Thyroid gland (tissue), 4 donors: ENCODE results near the gene PDHX. TPM values are rescaled to one million over a fixed set of nuclear protein-coding genes. Genes with fewer than 3 reads are reported as not detected.

Experiments
- DNase-seq, 2 donors: peaks; one replicate each; pipeline ENCODE4 v3.0.0-alpha.2; 2019
- H3K27ac ChIP-seq, 3 donors: fragments of 200-600 bp; sonication (generic); 1 replicate in 2 of 3; 2 replicates in 1 of 3; pipeline ENCODE4 v1.5.1; 2016 to 2019; ENCODE audit warnings: mild to moderate bottlenecking in 1 of 3, moderate library complexity in 1 of 3
- H3K27me3 ChIP-seq: fragments of 200-600 bp; sonication (generic); one replicate; pipeline ENCODE4 v1.5.1; 2019
- H3K36me3 ChIP-seq, 2 donors: fragments of 200-600 bp; sonication (generic); one replicate each; pipeline ENCODE4 v1.5.1; 2016 to 2019
- H3K4me1 ChIP-seq, 2 donors: fragments of 200-600 bp; sonication (generic); one replicate each; pipeline ENCODE4 v1.5.1; 2017 to 2019
- H3K4me3 ChIP-seq, 3 donors: fragments of 200-600 bp; sonication (generic); replicated peaks in 1 of 3; 1 replicate in 2 of 3; 2 replicates in 1 of 3; pipeline ENCODE4 v1.5.1; 2016; ENCODE audit warnings: mild to moderate bottlenecking in 1 of 3
- H3K9me3 ChIP-seq: fragments of 200-600 bp; sonication (generic); one replicate; pipeline ENCODE4 v1.5.1; 2017
- CTCF ChIP-seq, 6 experiments: fragments of 200-600 bp in 3 of 6; fragments of 450-650 bp in 3 of 6; sonication (generic) in 3 of 6; IDR thresholded peaks; one replicate each; pipeline ENCODE4 v1.5.1; 2016 to 2019; ENCODE audit warnings: antibody characterized with exemption in 6 of 6, mild to moderate bottlenecking in 2 of 6, inconsistent platforms in 1 of 6, moderate library complexity in 1 of 6
- POLR2A ChIP-seq, 2 donors: fragments of 450-650 bp; IDR thresholded peaks; one replicate each; pipeline ENCODE4 v1.6.1; 2017; ENCODE audit warnings: antibody characterized with exemption in 2 of 2, mild to moderate bottlenecking in 2 of 2, moderate library complexity in 1 of 2
- WGBS, 2 donors: methylation state at CpG; one replicate each; pipeline ENCODE4 v1.1.5; 2017; 5-methylcytosine and 5-hydroxymethylcytosine counted together
- intact Hi-C: fragments of 100-400 bp; cut with DNase I; formaldehyde crosslinking; loops from one replicate; pipeline ENCODE4 v1.15.1; 2023
- total RNA-seq, 4 donors: library from RNA; depleted of rRNA; stranded (reverse); fragments of >200 nt; gene quantifications; one replicate each; pipeline ENCODE4 v1.2.3, GENCODE V29; 2016

Gene PDHX
- total RNA-seq, 4 donors from 2014 or later: 30.8 to 35.2 (median 31.2) TPM

- no peak for TF ChIP-seq POLR2A (IDR thresholded peaks at IDR 0.05)
- TF ChIP-seq CTCF (IDR thresholded peaks at IDR 0.05): no peak
- H3K4me1 ChIP-seq: peaks cover 0 to 9% of the 10 kb centered on the region in 2 donors
- intact Hi-C loops: no loop called here
- H3K27ac ChIP-seq: no peak overlapping the region
- H3K36me3 ChIP-seq: no peaks in the 10 kb centered on the region
- no peak overlapping the region for H3K4me3 ChIP-seq
- 94 to 95% methylated on average over 3 of the region's 3 CpGs for WGBS, 2 donors
- DNase-seq: no peak
- H3K27me3 ChIP-seq: no peaks in the 10 kb centered on the region
- H3K9me3 ChIP-seq: no peaks in the 10 kb centered on the region
Observed at GRCh38 chr11:34877375-34877975, 38.9 kb upstream of the PDHX start.

GRCh38 chr11:34881900-34882299 is 34.5 kb upstream of the PDHX start:
- Histone ChIP-seq H3K27ac (no peak overlapping the region), H3K27me3 (no peaks in the 10 kb centered on the region), H3K36me3 (no peaks in the 10 kb centered on the region), H3K4me1 (no peaks in the 10 kb centered on the region), H3K9me3 (no peaks in the 10 kb centered on the region), H3K4me3 (no peak overlapping the region)
- no peak for DNase-seq
- intact Hi-C loops: no loop called here
- no peak for TF ChIP-seq POLR2A (IDR thresholded peaks at IDR 0.05)
- no peak for TF ChIP-seq CTCF (IDR thresholded peaks at IDR 0.05)
- WGBS, 2 donors: 97 to 98% methylated on average over 3 of the region's 3 CpGs

GRCh38 chr11:34886609-34887008 is 29.8 kb upstream of the PDHX start:
- TF ChIP-seq CTCF (IDR thresholded peaks at IDR 0.05) (no peak), POLR2A (IDR thresholded peaks at IDR 0.05) (no peak)
- H3K4me3 ChIP-seq: no peak overlapping the region
- H3K4me1 ChIP-seq: no peaks in the 10 kb centered on the region
- H3K27me3 ChIP-seq: no peaks in the 10 kb centered on the region
- DNase-seq: no peak
- no peaks in the 10 kb centered on the region for H3K36me3 ChIP-seq
- 96% methylated on average over 2 of the region's 2 CpGs for WGBS, 2 donors
- intact Hi-C loops: loop anchor here (5.0 kb wide), 1 partner anchor 304 kb away; no protein-coding TSS in a partner anchor
- H3K27ac ChIP-seq: no peak overlapping the region
- no peaks in the 10 kb centered on the region for H3K9me3 ChIP-seq

GRCh38 chr11:34887260-34887659 is 29.2 kb upstream of the PDHX start:
- Histone ChIP-seq H3K4me1 (no peaks in the 10 kb centered on the region), H3K27ac (no peak overlapping the region), H3K36me3 (no peaks in the 10 kb centered on the region), H3K4me3 (no peak overlapping the region), H3K9me3 (no peaks in the 10 kb centered on the region), H3K27me3 (no peaks in the 10 kb centered on the region)
- no peak for DNase-seq
- intact Hi-C loops: loop anchor here (5.0 kb wide), 1 partner anchor 305 kb away; no protein-coding TSS in a partner anchor
- TF ChIP-seq POLR2A (IDR thresholded peaks at IDR 0.05) (no peak), CTCF (IDR thresholded peaks at IDR 0.05) (no peak)
- 91 to 100% methylated on average over 1 of the region's 1 CpG for WGBS, 2 donors

GRCh38 chr11:34890089-34890488 is 26.3 kb upstream of the PDHX start:
- Histone ChIP-seq H3K27ac (no peak overlapping the region), H3K9me3 (no peaks in the 10 kb centered on the region), H3K36me3 (no peaks in the 10 kb centered on the region), H3K4me3 (no peak overlapping the region), H3K27me3 (no peaks in the 10 kb centered on the region), H3K4me1 (no peaks in the 10 kb centered on the region)
- TF ChIP-seq CTCF (IDR thresholded peaks at IDR 0.05) (no peak), POLR2A (IDR thresholded peaks at IDR 0.05) (no peak)
- DNase-seq: no peak
- intact Hi-C loops: no loop called here
- 31 to 81% methylated on average over 2 of the region's 2 CpGs for WGBS, 2 donors
